K562 (cell line): Measurements from ENCODE around the gene CCDC85B. TPM values are rescaled to one million over a fixed set of nuclear protein-coding genes. Genes with fewer than 3 reads are reported as not detected.

Experiments
- ATF1 ChIP-seq, 2 experiments: fragments of 450-650 bp in 1 of 2; IDR thresholded peaks; 2 replicates each; pipeline ENCODE4 v1.6.1; 2016; ENCODE audit warnings: missing compliant biosample characterization in 1 of 2, missing genetic modification characterization in 1 of 2
- BRCA1 ChIP-seq, 2 experiments: fragments of 450-650 bp in 1 of 2; sonication (generic) in 1 of 2; formaldehyde crosslinking in 1 of 2; IDR thresholded peaks; 2 replicates each; pipeline versions ENCODE4 v1.5.0 to v1.6.1; 2017 to 2020; ENCODE audit warnings: mild to moderate bottlenecking in 1 of 2, missing genetic modification reagents in 1 of 2
- CBX5 ChIP-seq: IDR thresholded peaks from 2 replicates; pipeline ENCODE4 v1.6.1; 2014; ENCODE audit warnings: low read depth, borderline replicate concordance
- CBX8 ChIP-seq: fragments of 200-600 bp; sonication (generic); IDR thresholded peaks from 2 replicates; pipeline ENCODE4 v1.6.1; 2012; ENCODE audit warnings: borderline replicate concordance, mixed run types, low read depth, mild to moderate bottlenecking, moderate library complexity, mixed read lengths, low read length, control low read depth, inconsistent platforms; ENCODE audit not compliant: poor library complexity, severe bottlenecking; ENCODE audit errors: extremely low read depth
- FOXM1 ChIP-seq, 2 experiments: fragments of 450-650 bp in 1 of 2; sonication (generic) in 1 of 2; formaldehyde crosslinking in 1 of 2; IDR thresholded peaks; 2 replicates each; pipeline versions ENCODE4 v1.6.1 to v1.9.0; 2017 to 2022; ENCODE audit warnings: low read depth in 2 of 2, mild to moderate bottlenecking in 2 of 2, missing genetic modification reagents in 1 of 2, moderate library complexity in 1 of 2
- LARP7 ChIP-seq: fragments of 450-650 bp; IDR thresholded peaks from 2 replicates; pipeline ENCODE4 v1.6.1; 2016
- NCOA2 ChIP-seq, 2 experiments: fragments of 450-650 bp; IDR thresholded peaks; 2 replicates each; pipeline ENCODE4 v1.6.1; 2018; ENCODE audit warnings: mild to moderate bottlenecking in 2 of 2, moderate library complexity in 1 of 2; ENCODE audit not compliant: partially characterized antibody in 2 of 2
- NFYB ChIP-seq: IDR thresholded peaks from 2 replicates; pipeline ENCODE4 v1.6.1; 2011; ENCODE audit warnings: mild to moderate bottlenecking, moderate library complexity; ENCODE audit not compliant: insufficient read length; ENCODE audit errors: extremely low read depth
- RBM25 ChIP-seq: fragments of 200-400 bp; formaldehyde crosslinking; IDR thresholded peaks from 2 replicates; pipeline ENCODE4 v1.6.1; 2018; ENCODE audit warnings: low read length, low read depth, moderate library complexity; ENCODE audit not compliant: severe bottlenecking
- SREBF2 ChIP-seq: sonication (generic); formaldehyde crosslinking; IDR thresholded peaks from 2 replicates; pipeline ENCODE4 v1.4.0; 2020; ENCODE audit warnings: mild to moderate bottlenecking, missing genetic modification reagents
- TEAD2 ChIP-seq: fragments of 450-650 bp; IDR thresholded peaks from 2 replicates; pipeline ENCODE4 v1.6.1; 2016; ENCODE audit warnings: missing genetic modification characterization, control low read depth, missing compliant biosample characterization
- ZNF263 ChIP-seq: sonication (generic); formaldehyde crosslinking; IDR thresholded peaks from 2 replicates; pipeline ENCODE4 v1.8.0; 2022; ENCODE audit warnings: mild to moderate bottlenecking, missing genetic modification reagents, borderline replicate concordance
- polyA plus RNA-seq, 8 experiments: library from polyadenylated mRNA; depleted of rRNA in 4 of 8; stranded (reverse) in 5 of 8; unstranded in 3 of 8; fragments of >200 nt; fragmentation: Nextera tagmentation in 2 of 8; fragmentation: Illumina TruSeq in 1 of 8; extraction: Ambion mirVana in 2 of 8; extraction: Trizol in 1 of 8; gene quantifications; 2 replicates each; pipeline versions ENCODE4 v1.2.1 to v1.2.3, GENCODE V29; 2011 to 2014; ENCODE audit warnings: inconsistent platforms in 1 of 8, missing spikeins in 1 of 8
- total RNA-seq, 7 experiments: library from RNA; depleted of rRNA in 6 of 7; stranded (reverse); fragments of >200 nt in 6 of 7; fragmentation: Illumina TruSeq in 2 of 7; extraction: Trizol in 2 of 7; gene quantifications; 2 replicates each; pipeline versions ENCODE4 v1.2.1 to v1.2.3, GENCODE V29; 2011 to 2021; ENCODE audit warnings: low replicate concordance in 1 of 7
- TF ChIP-seq, protein P1 (sequence below): sonication (generic); formaldehyde crosslinking; IDR thresholded peaks from 2 replicates; pipeline ENCODE4 v1.4.0; 2020; ENCODE audit warnings: mild to moderate bottlenecking, missing genetic modification reagents
- TF ChIP-seq, protein P2 (sequence below), 2 experiments: fragments of 250-450 bp in 1 of 2; fragments of 450-650 bp in 1 of 2; sonication (Bioruptor Pico) in 1 of 2; IDR thresholded peaks; 2 replicates each; pipeline versions ENCODE4 v1.6.1 to v1.8.0; 2016 to 2021; ENCODE audit warnings: mild to moderate bottlenecking in 2 of 2, moderate library complexity in 2 of 2, missing compliant biosample characterization in 1 of 2, missing genetic modification characterization in 1 of 2
- TF ChIP-seq, protein P3 (sequence below): fragments of 150-350 bp; conservative IDR thresholded peaks from 2 replicates; pipeline ENCODE4 v1.6.1; 2014; ENCODE audit warnings: low read length
- TF ChIP-seq, protein P4 (sequence below): fragments of 450-650 bp; formaldehyde crosslinking; IDR thresholded peaks from 2 replicates; pipeline ENCODE4 v1.4.0; 2022; ENCODE audit warnings: missing genetic modification characterization

The CCDC85B gene
- total and polyA plus RNA-seq, 9 of the 15 experiments (the other 6 are each of a cell fraction or from before 2014, with no cell fraction given), result 0.14 to 138 (median 6.2) TPM

DNA sequence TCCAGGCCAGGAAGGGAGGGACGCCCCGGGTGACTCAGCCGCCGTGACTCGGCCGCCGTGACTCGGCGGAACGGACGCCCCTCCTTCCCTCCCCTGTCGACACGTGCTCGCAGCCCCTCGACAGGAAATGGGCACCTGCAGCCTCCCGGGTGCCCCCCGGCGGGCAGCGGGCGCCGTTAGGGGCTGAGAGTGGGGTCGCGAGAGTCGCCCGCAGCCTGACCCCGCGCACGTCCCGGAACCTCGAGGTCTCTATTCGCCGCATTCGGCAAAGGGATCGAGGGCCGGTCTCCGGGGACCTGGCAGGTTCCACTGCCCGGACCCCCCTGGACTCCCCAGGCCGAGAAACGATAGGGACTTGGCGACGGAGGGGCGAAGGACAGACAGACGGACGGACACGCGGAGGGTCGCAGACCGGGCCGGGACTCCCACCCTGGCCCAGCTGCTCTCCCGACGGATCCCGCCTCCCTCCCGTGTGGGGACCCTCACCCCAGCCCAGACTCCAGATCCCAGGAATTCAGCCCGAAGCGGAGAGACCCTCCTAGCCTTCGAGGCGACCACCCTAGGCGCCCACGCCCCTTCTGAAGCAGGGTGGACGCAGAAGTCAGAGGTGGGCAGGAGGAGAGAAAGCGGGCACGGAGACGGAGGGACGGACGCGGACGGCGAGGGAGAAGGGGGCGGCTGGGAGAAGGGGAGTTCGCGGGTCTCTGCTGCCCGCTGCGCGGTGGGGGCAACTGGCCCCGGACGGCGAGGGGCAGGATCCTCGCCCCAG is 9.1 kb downstream of the CCDC85B start (continued):
- TF ChIP-seq BRCA1 (IDR thresholded peaks at IDR 0.05) (no peak), BRCA1 (CRISPR knock-in tag; IDR thresholded peaks at IDR 0.05) (peak; percentile 74; the same call in 1 of the 2 replicates), CBX8 (no peak), LARP7 (0 out of 2 replicates have a peak, but pooled peaks have one; percentile 63), SREBF2 (CRISPR knock-in tag) (no peak), RBM25 (no peak), ZNF263 (peak; percentile 66; the same call in 1 of the 2 replicates), NFYB (no peak), FOXM1 (IDR thresholded peaks at IDR 0.05; ENCODE audit: low read depth) (no peak), FOXM1 (CRISPR knock-in tag; IDR thresholded peaks at IDR 0.05; ENCODE audit: low read depth) (peak; percentile 75; the same call in 1 of the 2 replicates), TEAD2 (tag) (no peak), NCOA2 (IDR thresholded peaks at IDR 0.05; ENCODE audit: partially characterized antibody in 2 of 2) (no peak), ATF1 (CRISPR knock-in tag; IDR thresholded peaks at IDR 0.05) (no peak), ATF1 (tag; IDR thresholded peaks at IDR 0.05) (peak; percentile 65; the same call in 1 of the 2 replicates), CBX5 (no peak)
- TF ChIP-seq, protein P1, sequence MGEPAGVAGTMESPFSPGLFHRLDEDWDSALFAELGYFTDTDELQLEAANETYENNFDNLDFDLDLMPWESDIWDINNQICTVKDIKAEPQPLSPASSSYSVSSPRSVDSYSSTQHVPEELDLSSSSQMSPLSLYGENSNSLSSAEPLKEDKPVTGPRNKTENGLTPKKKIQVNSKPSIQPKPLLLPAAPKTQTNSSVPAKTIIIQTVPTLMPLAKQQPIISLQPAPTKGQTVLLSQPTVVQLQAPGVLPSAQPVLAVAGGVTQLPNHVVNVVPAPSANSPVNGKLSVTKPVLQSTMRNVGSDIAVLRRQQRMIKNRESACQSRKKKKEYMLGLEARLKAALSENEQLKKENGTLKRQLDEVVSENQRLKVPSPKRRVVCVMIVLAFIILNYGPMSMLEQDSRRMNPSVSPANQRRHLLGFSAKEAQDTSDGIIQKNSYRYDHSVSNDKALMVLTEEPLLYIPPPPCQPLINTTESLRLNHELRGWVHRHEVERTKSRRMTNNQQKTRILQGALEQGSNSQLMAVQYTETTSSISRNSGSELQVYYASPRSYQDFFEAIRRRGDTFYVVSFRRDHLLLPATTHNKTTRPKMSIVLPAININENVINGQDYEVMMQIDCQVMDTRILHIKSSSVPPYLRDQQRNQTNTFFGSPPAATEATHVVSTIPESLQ (CRISPR knock-in tag), result peak; percentile 93
- TF ChIP-seq, protein P2, sequence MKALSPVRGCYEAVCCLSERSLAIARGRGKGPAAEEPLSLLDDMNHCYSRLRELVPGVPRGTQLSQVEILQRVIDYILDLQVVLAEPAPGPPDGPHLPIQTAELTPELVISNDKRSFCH (CRISPR knock-in tag; IDR thresholded peaks at IDR 0.05), result no peak
- TF ChIP-seq, protein P2 (tag; IDR thresholded peaks at IDR 0.05), result peak; percentile 67; the same call in 1 of the 2 replicates
- TF ChIP-seq, protein P3, sequence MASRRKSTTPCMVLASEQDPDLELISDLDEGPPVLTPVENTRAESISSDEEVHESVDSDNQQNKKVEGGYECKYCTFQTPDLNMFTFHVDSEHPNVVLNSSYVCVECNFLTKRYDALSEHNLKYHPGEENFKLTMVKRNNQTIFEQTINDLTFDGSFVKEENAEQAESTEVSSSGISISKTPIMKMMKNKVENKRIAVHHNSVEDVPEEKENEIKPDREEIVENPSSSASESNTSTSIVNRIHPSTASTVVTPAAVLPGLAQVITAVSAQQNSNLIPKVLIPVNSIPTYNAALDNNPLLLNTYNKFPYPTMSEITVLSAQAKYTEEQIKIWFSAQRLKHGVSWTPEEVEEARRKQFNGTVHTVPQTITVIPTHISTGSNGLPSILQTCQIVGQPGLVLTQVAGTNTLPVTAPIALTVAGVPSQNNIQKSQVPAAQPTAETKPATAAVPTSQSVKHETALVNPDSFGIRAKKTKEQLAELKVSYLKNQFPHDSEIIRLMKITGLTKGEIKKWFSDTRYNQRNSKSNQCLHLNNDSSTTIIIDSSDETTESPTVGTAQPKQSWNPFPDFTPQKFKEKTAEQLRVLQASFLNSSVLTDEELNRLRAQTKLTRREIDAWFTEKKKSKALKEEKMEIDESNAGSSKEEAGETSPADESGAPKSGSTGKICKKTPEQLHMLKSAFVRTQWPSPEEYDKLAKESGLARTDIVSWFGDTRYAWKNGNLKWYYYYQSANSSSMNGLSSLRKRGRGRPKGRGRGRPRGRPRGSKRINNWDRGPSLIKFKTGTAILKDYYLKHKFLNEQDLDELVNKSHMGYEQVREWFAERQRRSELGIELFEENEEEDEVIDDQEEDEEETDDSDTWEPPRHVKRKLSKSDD, result no peak
- TF ChIP-seq, protein P4, sequence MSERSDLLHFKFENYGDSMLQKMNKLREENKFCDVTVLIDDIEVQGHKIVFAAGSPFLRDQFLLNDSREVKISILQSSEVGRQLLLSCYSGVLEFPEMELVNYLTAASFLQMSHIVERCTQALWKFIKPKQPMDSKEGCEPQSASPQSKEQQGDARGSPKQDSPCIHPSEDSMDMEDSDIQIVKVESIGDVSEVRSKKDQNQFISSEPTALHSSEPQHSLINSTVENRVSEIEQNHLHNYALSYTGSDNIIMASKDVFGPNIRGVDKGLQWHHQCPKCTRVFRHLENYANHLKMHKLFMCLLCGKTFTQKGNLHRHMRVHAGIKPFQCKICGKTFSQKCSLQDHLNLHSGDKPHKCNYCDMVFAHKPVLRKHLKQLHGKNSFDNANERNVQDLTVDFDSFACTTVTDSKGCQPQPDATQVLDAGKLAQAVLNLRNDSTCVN (CRISPR knock-in tag), result 0 out of 2 replicates have a peak, but pooled peaks have one; percentile 12
